Measurements from ENCODE around the gene TMED6.

The TMED6 gene

GRCh38 chr16:69371564-69371963 lies 20.0 kb upstream of the TMED6 start:
- TF ChIP-seq CTCF (IDR thresholded peaks at IDR 0.05), result no peak

- TF ChIP-seq CTCF (IDR thresholded peaks at IDR 0.05), result no peak
Measured at GRCh38 chr16:69368866-69369265, 17.3 kb upstream of the TMED6 start.

- no peak for TF ChIP-seq CTCF (IDR thresholded peaks at IDR 0.05)
Measured at GRCh38 chr16:69367980-69368379, 16.4 kb upstream of the TMED6 start.

GRCh38 chr16:69366431-69366830 lies 14.8 kb upstream of the TMED6 start:
- TF ChIP-seq CTCF (IDR thresholded peaks at IDR 0.05), result no peak

- no peak for TF ChIP-seq CTCF (IDR thresholded peaks at IDR 0.05)
Measured at GRCh38 chr16:69365901-69366300, 14.3 kb upstream of the TMED6 start.

- TF ChIP-seq CTCF (IDR thresholded peaks at IDR 0.05), result no peak
Measured at GRCh38 chr16:69364088-69364487, 12.5 kb upstream of the TMED6 start.

- no peak for TF ChIP-seq CTCF (IDR thresholded peaks at IDR 0.05)
Measured at GRCh38 chr16:69363281-69363717, 11.7 kb upstream of the TMED6 start.

GRCh38 chr16:69350536-69351133 lies 951 bp downstream of the TMED6 start:
- no peak for TF ChIP-seq CTCF (IDR thresholded peaks at IDR 0.05)

Measured in LNCAP (cell line).